Measurements from ENCODE around the gene RETREG3. TPM values are rescaled to one million over a fixed set of nuclear protein-coding genes. Genes with fewer than 3 reads are reported as not detected.

RETREG3 gene
- total and polyA plus RNA-seq, 2 of the 13 experiments (the other 11 are each of a cell fraction or from before 2014, with no cell fraction given) = 47.0 to 55.8 TPM

DNA sequence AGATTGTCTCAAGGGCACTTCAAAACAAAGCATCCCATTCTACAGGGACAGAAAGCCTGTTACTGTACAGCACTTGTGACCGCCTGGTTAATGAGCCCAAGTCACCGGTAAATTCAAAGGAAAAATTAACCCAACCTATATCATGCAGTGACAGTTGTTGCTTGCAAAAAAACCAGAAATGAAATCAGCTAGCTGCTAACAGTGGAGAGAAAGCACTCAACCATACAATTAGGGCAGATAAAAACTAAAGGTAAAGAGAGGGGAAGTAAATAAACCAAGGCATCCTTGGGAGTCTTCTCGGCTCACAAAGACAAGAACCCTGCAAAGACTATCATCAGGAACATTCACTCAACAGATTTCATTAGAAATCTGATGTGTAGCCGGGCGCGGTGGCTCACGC is 5.9 kb downstream of the RETREG3 start:
- in situ Hi-C loops (cut with HindIII; ENCODE audit: extremely low pct_ligation_motif_present, low pct_unique_long_range_greater_than_20kb) (no loop called here), intact Hi-C loops (cut with micrococcal nuclease; ENCODE audit: unreplicated experiment) (no loop called here)
- Histone ChIP-seq H3K4me2 (ENCODE audit: low read depth, low read length) (no peak overlapping the region), H3K27me3 (ENCODE audit: control insufficient read depth in 1 of 2, insufficient read depth in 2 of 2, low read length in 2 of 2) (no peaks in the 10 kb centered on the region; a peak in 1 of 5 replicates), H4K20me1 (ENCODE audit: insufficient read depth, low read length) (peaks cover 12% of the 10 kb centered on the region; the same call in 1 of the 2 replicates), H3K9me3 (ENCODE audit: low read length) (no peaks in the 10 kb centered on the region), H3K79me2 (ENCODE audit: insufficient read depth, low read length) (peaks cover 81% of the 10 kb centered on the region), H3K4me3 (replicated peaks in 1 of 3; ENCODE audit: insufficient read depth in 1 of 3, low read depth in 2 of 3, low read length in 3 of 3) (no peak overlapping the region), H3K27ac (ENCODE audit: extremely low read length, insufficient read depth, low read length) (no peak overlapping the region), H3K9ac (ENCODE audit: insufficient read depth, low read depth, low read length) (no peak overlapping the region), H2AFZ (ENCODE audit: low read length) (no peak overlapping the region), H3K4me1 (ENCODE audit: insufficient read depth, low read length) (peaks cover 42% of the 10 kb centered on the region), H3K36me3 (replicated peaks in 1 of 2; ENCODE audit: control insufficient read depth in 1 of 2, insufficient read depth in 2 of 2, low read length in 2 of 2) (peaks cover 9 to 17% of the 10 kb centered on the region in 2 experiments; a peak in 2 of 5 replicates)
- ATAC-seq (no peak), DNase-seq (ENCODE audit: low spot score) (no peak), FAIRE-seq (no peak)
- WGBS (ENCODE audit: low lambda C conversion rate) = 96% methylated on average over 7 of the region's 7 CpGs
- no TSS peak for BruUV-seq (replicated peaks)
- ChIA-PET CTCF (ENCODE audit: low intra/inter-chr PET ratio, low total read pairs) (no interaction called here), POLR2A (no interaction called here)
- no peak for TF ChIP-seq NR2F1 (CRISPR knock-in tag; IDR thresholded peaks at IDR 0.05)
- TF ChIP-seq ZNF512 (CRISPR knock-in tag; IDR thresholded peaks at IDR 0.05) = no peak
- no peak for TF ChIP-seq TGIF2 (CRISPR knock-in tag; IDR thresholded peaks at IDR 0.05)
- no peak for TF ChIP-seq ZNF512B (CRISPR knock-in tag; IDR thresholded peaks at IDR 0.05; ENCODE audit: borderline replicate concordance)
- no peak for TF ChIP-seq RAD21 (CRISPR knock-in tag; IDR thresholded peaks at IDR 0.05)
- TF ChIP-seq POLR2A (IDR thresholded peaks at IDR 0.05; ENCODE audit: insufficient read depth in 1 of 2, low read depth in 2 of 2, low read length in 2 of 2) = no peak
- no peak for TF ChIP-seq ZGPAT (CRISPR knock-in tag; IDR thresholded peaks at IDR 0.05)
- no peak for TF ChIP-seq GATAD2A (CRISPR knock-in tag; IDR thresholded peaks at IDR 0.05)
- TF ChIP-seq PHB2 (IDR thresholded peaks at IDR 0.05; ENCODE audit: partially characterized antibody) = no peak
- TF ChIP-seq KMT2B (CRISPR knock-in tag; IDR thresholded peaks at IDR 0.05) = no peak
- no peak for TF ChIP-seq NFYC (CRISPR knock-in tag; IDR thresholded peaks at IDR 0.05)
- no peak for TF ChIP-seq EHMT2 (IDR thresholded peaks at IDR 0.05; ENCODE audit: borderline replicate concordance, low read depth, low read length)

All from HepG2 (cell line).